GM12873 (cell line): ENCODE measurements around the gene ZNF718.

Experiments used
- CTCF ChIP-seq: IDR thresholded peaks from 2 replicates; pipeline ENCODE4 v1.5.1; 2012; ENCODE audit warnings: low read depth, mild to moderate bottlenecking, moderate library complexity, low read length, control low read depth; ENCODE audit not compliant: insufficient read depth; ENCODE audit errors: missing control alignments

Gene ZNF718

DNA sequence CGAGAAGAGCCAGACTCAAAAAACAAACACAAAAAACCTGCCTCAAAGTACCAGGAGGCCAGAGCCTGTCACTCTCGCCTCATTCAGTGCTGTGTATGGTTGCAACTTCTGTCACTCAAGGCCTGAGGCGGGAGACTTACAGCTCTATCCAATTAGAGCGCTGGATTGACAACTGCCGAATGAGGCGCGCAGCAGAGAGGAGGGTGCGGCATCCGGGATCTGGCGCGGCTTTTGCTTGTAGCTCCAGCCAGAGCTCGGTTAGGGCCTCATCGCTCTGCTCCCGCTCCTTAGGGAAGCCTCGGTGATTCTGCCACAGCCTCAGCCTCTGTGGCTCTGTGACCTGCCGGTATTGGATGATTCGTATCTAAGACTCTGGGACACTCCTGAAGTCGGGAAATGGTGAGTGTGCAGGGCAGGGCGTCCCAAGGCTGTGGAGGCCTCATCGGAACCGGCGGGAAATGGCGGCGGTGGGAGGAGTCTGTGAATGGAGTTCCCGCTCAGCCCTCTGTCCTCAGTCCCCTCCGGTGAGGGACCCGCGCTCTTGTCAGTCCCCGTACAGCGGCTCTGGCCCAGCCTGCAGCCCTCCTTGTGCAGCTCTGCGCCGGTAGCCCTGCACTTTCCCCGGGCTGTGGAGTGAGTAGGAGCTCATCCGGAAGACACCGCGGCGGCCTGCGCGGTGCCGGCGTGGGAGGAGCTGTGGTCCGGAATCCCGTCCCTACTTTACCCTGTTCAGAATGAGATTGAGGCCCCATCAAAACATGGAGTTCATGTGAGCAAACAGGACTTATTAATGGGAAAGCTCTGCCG, at the start of gene ZNF718:
ZNF718 (plus strand) TSS at position 227 of the 807 bp plus-strand sequence; CDS start at position 397, 170 bp downstream.
- no peak for TF ChIP-seq CTCF

- no peak for TF ChIP-seq CTCF
These were observed 38.4 kb upstream of the ZNF718 start for GRCh38 chr4:85951-86350.

DNA sequence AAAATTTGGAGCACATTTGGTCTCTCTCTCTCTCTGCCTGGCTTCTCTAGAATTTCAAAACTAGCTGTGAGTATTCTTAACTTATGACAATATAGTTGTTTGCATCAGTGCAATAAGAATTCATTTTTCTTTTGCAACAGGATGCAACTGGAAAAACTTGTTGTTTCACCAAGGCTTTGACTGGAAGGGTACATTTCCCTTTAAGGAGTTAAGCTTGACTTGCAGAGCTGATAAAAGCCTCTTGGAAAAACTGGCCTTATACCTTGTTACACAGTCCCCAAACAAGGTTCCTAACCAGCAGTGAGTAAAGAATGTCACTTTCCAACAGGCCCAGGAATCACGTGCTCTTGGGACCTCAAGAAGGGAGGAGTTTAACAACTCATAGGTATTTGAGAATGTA, 25.9 kb upstream of the ZNF718 start:
- no peak for TF ChIP-seq CTCF

GRCh38 chr4:99863-100262, 24.4 kb upstream of the ZNF718 start:
- no peak for TF ChIP-seq CTCF

GRCh38 chr4:107083-107443, 17.2 kb upstream of the ZNF718 start:
- TF ChIP-seq CTCF, result no peak

DNA sequence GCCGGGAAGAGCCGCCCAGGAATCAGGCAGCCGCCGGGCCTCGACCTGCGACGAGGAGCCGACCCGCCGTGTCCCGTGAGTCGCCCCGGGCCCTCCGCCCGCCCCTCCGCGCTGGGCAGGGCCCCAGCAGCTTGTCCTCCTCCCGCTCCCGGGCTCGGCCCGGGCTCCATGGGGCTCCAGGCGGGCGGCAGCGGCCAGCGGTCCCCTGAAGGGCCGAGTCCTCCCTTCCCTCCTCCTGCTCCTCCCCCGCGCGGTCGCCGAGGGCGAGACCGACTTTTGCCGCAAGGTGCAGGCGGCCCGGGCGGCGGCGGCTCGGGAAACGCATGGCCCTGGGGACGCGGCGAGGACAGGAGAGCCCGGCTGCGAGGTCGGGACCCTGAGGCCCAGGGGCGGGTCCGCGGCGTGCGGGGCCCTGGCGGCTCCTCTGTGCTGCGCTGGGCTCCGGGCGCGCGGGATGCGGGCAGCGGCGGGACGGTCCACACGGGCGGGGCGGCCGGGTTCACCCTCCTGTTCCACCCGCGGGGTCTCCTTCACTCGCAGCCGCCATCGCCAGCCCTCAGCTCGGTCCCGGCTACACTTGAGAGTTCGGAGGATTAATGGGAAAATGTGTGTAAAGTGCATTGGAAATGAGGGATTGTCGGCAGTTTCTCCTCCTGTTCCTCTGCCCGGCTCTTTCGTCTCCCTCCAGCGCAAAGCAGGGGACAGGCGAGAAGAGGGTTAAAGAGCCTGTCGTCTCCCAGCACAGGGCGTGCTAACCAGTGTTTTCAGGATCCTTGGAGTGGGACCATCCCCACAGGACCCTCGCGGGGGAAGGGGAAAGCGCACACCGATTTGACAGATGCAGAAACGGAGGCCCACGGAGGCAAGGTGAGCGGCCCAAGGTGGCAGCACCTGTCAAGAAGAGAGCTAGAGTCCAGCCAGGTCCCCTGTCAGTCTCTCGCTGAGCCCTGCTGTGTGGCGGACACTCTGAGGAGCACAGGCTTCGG, 16.6 kb upstream of the ZNF718 start:
- no peak for TF ChIP-seq CTCF

- TF ChIP-seq CTCF, result no peak
These were observed 11.5 kb upstream of the ZNF718 start for GRCh38 chr4:112771-113170.
